Pons (tissue), 1 donor: ENCODE measurements around the gene C15orf39.
"Not testable (repeated sequence)": the region's sequence is repeated elsewhere in the genome, so short reads cannot be mapped to it uniquely, and the experiment has no call there.

Experiments
- DNase-seq: peaks from one replicate; pipeline ENCODE4 v3.0.0-alpha.2; 2016; ENCODE audit warnings: low spot score

C15orf39 gene

GRCh38 chr15:75232252-75232813 lies 30.7 kb downstream of the C15orf39 start:
- no peak for DNase-seq

DNA sequence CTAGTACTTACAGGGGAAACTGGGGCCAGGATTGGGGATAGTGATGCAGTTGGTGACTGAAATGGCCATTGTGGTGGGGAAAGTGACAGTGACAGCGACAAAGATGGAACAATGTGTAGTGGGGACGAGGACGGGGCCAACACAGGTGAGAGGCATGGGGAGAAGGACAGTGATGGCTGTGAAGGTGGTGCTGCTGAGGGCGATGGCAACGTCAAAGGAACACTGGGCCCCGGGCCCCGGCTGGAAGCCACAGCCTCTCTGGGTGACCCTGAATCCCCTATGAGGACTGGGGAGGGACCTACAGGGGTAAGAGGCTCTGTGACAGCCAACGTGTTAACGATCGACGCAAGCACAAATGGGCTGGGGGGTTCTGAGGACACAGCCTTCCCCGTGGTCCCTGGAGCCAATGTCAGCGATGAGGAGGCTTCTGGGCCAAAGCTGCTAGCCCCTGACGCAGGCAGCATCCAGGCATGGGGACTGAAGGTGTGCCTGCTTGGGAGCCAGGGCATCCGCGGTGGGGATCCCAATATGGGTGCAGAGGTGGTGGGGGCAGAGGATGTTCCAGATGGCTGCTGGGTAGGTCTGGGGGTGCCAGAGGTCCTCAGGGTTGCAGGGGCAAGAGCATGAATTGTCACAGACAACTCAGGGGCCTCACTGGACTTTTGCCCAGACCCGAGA lies 31.3 kb downstream of the C15orf39 start:
- DNase-seq = no peak

DNA sequence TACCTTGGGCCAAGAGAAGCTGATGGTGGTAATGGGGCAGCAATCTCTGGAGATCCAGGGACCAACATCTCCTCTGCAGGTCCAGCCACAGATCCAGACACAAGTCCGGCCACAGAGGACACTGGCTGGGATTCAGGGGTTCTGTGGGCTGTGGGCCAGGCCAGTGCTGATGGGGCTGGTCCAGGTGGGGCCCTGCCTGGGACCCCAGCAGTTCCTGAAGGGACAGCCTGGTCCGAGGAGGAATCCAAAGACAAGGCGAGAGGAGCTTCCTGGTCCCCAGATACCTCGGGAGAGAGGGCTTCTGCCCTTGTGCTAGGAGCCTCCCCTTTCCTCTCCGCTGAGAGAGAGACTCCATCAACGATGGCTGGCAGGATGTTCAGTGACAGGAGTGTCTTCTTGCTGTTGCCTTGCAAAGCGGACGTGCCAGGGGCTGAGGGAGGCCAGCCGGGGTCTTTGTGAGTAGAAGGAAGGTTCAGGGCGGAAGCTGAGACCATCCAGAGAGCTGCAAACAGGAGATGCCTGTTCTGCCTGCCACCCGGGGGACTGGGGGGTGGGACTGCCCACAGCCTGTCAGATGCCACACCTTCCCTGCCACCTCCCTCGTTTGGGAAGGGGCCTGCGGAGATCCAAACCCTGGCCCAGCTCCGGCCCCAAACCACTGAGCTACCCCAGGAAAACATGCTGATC lies 32.0 kb downstream of the C15orf39 start:
- no peak for DNase-seq

GRCh38 chr15:75234191-75234810 lies 32.6 kb downstream of the C15orf39 start:
- no peak for DNase-seq

DNA sequence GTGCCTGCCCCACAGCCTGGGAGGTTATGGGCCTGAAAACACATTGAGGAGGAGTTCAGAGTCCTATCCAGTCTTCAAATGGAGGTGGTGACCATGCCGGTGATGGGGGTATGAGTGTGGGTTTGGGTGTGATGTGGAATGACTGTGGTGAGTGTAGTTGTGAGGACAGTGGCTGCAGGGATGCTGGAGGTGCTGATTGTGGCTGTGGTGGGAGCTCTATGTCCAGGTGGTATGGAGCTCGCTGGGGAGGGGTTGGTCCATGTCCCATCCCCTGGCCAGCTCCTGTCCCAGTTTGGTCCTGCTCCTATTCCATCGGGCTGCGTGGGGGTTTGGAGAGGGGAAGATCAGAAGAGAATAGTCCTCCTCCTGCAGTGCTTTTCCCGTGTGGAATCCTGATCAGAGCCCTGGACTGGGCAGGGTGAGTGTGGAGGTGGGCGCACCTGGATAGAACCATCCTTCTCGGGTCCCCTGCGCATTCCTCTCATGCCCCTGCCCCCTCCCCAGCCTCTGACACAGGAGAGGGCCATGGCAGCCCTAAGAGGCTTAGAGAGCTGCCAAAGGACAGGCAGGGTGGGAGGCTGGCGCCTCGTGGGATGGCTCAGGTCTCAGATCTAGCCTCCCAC lies 33.5 kb downstream of the C15orf39 start:
- DNase-seq = no peak

DNA sequence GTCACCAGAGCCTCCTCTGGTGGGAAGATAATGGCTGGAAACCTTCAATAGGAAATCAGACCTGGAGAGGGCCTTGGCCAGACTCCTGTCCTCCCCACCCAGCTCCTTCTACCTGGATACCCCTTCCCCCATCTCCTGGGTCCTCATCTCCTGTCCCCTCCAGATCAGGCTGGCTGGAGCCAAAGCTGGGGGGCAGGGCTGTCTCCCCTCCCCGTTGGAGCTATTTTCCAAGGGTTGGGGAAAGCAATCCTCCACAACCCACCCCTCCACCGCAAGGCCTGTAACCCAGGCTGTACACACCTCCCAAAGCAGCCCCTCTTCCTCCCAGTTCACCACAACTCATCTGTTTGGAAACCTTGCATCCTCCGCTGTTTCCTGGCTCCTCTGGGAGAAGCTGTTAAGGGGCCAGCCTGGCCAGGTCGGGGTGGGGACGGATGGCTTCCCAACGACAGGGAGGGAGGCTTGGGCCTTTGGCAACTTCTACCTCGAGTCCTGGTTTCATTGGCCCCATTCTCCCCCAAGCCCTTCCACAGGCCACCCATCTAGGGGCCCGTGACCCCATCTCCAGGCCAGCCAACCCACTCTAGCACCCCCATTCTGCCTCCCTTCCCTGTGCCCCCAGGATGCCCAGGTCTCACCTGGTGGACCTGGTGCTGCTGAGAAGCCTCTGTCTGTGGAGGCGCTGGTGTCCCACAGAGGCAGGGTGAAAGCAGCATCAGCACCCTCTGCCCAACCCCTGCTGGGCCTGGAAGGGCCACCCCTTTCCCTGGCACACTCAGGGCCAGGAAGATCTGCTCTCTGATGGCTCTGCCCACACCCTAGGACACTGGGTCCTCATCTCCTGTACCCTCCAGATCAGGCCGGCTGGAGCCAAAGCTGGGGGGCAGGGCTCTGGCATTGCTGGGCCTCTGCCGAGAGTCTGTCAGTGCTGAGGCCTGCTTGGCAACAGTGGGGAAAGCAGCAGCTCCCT lies 34.4 kb downstream of the C15orf39 start:
- DNase-seq = no peak

GRCh38 chr15:75237316-75237982 lies 35.8 kb downstream of the C15orf39 start:
- no peak for DNase-seq

- DNase-seq = no peak
These were observed 36.5 kb downstream of the C15orf39 start for GRCh38 chr15:75238150-75238549.

- not testable (repeated sequence) for DNase-seq
These were observed 44.1 kb downstream of the C15orf39 start for GRCh38 chr15:75245741-75246140.

DNA sequence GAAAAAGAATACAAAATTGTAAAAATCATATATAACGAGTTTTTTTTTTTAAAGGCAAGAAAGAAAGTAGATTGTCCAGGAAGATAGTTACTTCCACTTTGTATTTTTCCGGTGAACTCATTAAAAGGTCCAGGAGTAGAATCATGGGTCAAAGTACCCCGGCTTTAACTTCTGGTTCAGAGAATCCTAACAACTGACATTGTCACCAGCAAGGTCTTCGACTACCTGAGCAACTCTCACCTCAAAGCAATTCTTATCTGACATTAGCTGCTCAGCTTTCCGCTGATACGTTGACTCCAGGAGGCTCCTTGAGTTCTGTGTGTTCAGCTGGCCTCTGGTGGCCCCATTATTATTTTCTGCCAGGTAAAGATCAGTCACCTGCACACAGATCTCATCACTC lies 47.3 kb downstream of the C15orf39 start:
- not testable (repeated sequence) for DNase-seq

GRCh38 chr15:75249726-75250125 lies 48.0 kb downstream of the C15orf39 start:
- DNase-seq = no peak

- DNase-seq = not testable (repeated sequence)
These were observed 49.7 kb downstream of the C15orf39 start for GRCh38 chr15:75251343-75251742.

DNA sequence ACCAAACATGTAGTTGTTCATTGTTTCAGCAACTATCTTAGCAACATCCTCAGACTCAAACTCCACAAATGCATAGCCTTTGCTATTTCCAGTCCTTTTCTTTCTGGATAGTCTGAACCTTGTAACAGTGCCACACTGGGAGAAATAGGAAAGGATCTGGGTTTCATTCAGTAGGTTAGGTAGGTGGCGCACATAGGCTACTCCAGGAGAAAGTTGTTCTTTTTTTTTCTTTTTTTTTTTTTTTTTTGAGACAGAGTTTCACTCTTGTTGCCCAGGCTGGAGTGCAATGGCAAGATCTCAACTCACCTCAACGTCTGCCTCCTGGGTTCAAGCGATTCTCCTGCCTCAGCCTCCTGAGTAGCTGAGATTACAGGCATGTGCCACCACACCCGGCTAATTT lies 50.6 kb downstream of the C15orf39 start:
- not testable (repeated sequence) for DNase-seq

- not testable (repeated sequence) for DNase-seq
These were observed 56.4 kb downstream of the C15orf39 start, which contains the start of gene GOLGA6C for GRCh38 chr15:75258034-75258433. GOLGA6C (plus strand) TSS chr15:75258334; CDS start chr15:75258599, 265 bp downstream.

- DNase-seq = not testable (repeated sequence)
These were observed 57.1 kb downstream of the C15orf39 start for GRCh38 chr15:75258620-75259343.

DNA sequence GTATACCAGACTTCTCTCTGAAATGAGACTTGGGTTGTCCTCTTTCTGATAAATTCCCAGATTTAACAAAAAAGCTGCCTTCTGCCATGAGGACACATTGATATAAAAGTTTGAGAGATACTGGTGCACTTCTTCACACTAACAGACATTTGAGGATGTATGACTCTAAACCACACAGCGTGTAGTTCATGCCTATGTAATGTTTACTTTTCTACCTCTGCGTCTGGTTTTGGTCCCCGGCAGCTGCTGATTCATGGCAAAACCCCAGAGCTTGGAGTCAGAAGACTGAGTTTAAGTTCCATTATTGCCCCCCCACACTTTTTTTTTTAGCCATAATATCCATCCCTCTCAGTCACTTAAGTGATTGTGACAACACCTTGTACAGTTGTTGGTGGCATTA lies 58.2 kb downstream of the C15orf39 start:
- not testable (repeated sequence) for DNase-seq
